ENCODE data around the gene TCEA3.

Gene TCEA3

DNA sequence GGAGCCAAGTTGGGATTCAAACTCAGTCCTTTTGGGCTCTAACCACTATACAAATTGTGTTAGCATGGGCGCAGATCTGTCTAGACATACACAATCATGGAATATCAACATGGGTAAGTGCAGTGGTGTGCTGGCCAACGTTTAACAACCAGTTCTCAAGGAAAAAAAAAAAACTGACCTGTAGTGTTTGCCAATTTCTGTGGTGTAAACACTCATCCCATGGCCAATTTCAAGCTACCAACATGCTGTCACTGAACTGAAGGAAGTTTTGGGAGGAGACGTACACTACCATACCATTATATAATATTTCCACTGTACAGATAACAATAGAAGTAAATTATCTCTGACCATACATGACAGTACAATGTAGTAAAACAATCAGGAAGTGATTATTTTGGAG, 3.2 kb downstream of the TCEA3 start:
- DNase-seq (ENCODE audit: low read depth), result no peak

DNA sequence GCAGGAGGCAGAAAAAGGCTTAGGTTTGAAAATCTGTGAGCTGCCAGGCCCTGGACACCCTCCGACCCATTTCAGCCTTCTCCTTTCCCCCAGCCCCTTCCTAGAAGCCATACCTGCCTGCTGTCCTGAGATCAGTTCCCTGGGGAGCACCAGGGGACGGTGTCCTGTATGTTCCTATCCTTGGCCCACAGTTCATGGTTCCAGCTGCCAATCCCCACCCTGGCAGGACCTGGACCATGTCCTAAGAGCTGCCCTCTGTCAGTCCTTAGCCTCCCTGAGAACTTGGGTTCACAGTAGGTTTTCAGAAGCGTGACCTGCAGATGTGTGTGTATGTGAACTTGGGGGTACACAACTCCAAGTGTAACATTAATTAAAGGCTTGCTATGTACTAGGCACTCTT, 3.8 kb downstream of the TCEA3 start:
- no peak for DNase-seq (ENCODE audit: low read depth)

DNA sequence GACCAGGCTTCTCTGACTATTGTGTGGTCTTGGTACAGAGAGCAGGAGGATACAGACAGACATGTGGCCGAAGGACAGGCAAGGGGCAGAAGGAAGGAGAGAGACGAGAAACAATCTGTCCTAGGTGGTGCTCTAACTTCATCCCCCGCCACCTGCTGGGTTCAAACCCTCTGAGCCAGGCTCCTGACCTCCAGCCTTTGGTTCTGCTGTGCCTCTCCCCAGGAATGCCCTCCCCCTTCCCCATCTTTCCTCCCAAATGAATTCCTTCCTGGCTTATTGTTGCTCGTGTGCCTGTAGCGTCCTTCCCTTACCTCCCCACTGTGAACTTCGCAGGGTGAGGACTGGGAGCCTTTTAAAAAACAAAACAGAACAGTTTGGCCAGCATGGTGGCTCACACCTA, 5.4 kb downstream of the TCEA3 start:
- no peak for DNase-seq (ENCODE audit: low read depth)

DNA sequence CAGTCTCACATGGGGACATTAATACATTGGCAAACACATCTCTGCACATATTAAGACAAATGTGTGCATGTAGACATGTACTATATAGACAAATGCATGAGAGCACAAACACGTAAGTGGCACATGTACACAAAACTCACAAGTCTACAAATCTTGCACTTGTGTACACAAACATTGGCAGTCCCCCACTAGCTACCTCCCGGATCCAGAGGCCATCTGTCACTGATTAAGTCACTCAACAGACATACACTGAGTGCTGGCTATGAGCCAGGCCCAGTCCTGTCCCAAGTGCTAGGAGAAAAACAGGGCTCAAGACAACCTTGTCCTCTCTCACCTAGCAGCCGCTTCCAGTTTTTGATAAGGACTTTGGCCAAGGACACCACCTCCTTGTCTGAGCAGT, 7.0 kb downstream of the TCEA3 start:
- DNase-seq (ENCODE audit: low read depth), result peak; percentile 46

DNA sequence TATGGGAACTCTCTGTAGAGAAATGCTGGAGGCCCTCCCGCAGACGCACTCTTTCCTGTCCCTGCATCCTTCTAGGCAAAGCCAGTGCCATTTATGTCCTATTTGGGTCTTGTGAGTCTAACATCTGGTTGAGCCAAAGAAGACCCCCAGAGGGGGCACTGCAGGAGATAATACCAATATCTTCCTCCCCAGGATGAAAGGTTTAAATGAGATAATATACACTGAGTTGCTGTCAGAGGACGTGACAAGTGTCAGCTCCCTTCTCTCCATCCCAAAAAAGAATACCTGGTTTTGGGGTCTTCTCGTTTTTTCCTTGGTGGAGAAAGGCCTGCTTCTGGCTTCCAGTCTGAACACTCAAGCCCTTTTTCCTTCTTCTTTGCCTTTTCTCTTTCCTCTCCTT, 7.6 kb downstream of the TCEA3 start:
- DNase-seq (ENCODE audit: low read depth), result no peak

DNA sequence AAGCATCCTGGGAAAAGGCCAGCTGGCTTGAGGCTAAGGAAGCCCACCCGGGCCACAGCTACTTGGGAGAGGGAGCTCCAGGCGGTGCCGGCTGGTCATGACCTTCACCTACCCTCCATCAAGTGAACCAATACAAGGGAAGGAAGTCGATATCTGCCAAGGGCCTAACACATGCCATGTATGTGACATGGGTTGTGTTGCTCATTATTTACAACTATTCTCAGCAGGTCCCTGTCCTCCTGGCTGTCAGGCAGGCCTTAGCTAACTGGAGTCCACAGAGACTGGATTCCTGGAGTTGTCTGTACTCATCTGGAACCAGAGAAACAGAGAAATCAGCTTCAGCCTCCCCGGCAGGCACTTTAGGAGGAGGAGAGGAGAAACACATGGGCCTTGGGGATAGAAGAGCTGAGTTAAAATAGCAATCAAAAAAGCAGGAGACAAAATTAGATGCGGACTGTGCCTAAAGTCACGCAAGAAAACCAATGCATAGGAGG, 15.7 kb downstream of the TCEA3 start:
- DNase-seq (ENCODE audit: low read depth), result no peak

DNA sequence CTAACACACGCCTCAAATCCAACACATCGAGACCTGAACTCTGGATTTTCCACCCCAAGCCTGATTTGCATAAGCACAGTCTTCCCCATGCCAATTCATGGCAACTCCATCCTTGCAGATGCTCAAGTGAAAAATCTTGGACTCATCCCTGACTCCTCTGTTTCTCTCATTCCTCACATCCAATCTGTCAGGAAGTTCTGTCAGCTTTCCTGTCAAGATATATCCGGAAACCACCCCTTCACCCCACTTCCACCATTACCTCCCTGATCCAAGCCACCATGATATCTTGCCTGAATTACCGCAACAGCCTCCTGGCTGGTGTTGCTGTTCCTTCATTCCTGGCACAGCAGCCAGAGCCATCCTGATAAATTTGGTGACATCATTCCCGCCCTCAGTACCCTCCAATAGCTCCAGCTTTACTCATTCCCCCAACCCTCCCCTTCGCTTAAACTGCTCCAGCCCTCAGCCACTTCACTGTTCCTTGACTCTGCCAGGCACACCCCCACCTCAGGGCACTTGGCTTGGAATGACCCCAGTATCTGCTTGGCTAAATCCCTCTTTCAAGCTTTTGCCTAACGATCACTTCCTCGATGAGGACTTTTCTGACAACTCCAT, 17.4 kb downstream of the TCEA3 start:
- no peak for DNase-seq (ENCODE audit: low read depth)

DNA sequence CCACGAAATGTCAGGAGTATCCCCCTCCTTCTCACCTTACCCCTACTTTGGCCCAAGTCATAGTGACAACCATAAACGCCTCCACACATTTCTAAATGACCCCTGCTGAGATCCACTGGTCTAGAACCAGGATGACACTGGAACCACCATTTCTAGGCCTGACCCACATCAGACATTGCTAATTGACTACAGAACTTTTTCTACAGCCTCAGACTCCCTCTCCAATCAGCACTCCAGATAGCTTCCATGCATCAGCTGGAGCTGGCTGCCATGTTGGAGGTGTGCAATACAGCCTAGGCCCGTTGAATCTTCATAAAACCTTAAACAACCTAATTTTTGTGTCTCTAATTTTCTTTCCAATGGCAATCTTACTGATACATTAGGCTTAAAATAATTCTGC, 18.6 kb downstream of the TCEA3 start:
- DNase-seq (ENCODE audit: low read depth), result no peak

DNA sequence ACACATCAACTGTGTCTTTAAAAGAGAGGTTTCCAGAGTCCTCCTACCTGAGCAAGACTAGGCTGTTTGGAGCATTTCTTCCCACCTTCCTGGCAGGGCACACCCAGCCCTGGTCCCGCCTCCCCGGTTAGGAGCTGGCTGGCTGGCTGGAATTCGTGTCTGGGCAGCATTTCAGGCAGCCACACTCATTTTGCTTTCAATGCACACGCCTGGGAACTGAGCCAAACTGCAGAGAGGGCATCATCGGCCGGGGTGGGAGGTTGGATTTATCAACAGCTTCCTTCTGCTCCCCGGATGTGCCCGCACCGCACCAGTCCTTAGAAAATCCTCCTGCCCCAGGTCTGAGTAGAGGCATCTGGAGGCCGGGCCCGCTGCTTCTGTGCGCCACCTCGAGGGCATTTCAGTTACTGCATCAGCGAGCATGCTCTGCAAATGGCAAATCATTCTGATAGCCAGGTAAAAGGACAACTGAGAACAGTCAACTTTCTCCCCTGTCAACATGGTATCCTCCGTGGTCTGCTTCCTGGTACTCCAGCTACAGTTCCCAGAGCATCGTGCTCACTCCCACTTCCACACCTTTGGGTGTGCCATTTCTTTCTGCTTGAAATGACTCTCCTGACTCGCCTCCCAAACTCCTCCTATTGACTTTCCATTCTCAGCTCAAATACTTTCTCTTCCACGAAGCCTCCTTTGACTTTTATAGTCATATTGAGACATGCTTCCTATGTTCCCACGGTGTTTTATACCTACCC, 20.6 kb downstream of the TCEA3 start:
- peak; percentile 88 for DNase-seq (ENCODE audit: low read depth)

DNA sequence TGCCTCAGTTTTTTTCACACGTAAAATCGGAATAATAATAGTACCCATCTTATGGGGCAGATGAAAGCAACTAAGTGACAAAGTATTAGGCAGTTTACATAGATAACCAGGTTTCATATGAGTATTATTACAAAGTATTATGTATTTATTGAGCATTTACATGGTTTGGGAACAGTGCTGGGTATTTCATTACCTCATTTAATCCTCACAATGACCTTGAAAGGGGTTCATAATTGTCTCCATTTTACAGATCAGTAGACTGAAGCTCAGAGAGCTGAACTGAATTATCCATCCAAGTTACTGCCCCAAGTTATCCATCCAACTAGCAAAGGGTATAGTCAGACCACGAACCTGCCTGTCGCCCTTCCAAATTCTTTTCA, 21.2 kb downstream of the TCEA3 start:
- DNase-seq (ENCODE audit: low read depth), result no peak

DNA sequence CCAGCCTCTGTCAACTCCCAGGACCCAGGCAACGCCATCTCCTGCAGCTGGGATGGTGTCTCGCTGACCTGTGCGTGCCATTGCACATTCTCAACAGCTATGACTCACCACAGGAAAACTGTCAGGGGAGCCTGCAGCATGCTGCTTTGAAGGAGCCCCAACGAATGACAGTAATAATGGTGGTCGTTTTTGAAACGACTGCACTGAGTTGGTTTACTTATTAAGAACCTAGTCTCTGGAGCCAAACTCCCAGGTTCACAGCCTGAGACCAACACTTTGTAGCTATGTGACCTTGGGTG, 21.6 kb downstream of the TCEA3 start:
- peak; percentile 36 for DNase-seq (ENCODE audit: low read depth)

DNA sequence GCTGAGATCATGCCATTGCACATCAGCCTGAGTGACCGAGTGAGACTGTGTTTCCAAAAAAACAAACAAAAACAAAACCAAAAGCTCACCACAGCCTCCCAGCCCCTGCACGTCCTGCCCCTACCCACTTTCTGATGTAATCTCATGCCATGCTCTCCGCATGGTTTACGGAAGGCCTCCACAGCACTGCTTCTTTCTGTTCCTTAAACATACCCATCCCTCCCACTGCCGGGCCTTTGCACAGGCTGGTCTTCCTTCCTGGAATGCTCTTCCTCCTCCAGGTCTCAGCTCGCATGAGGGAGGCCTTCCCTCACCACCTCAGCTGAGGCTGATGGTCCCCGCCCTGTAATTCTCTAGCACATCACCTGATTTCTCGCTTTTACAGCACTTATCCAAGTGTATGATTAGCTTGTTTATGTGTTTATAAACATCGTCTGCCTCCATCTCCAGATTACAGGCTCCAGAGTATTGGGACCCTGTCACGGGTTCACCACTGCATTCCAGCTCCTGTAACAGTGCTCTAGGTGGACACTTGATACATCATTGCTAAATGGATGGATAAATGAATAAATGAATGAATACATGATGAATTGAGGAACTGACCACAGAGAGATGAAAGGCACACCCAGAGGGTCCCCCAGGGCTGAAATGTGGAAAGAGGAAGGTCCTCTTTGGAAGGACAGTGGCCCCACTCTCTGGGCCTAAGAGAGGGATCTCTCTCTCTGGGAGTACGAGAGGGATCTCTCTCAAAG, 22.1 kb downstream of the TCEA3 start:
- DNase-seq (ENCODE audit: low read depth), result peak; percentile 38

DNA sequence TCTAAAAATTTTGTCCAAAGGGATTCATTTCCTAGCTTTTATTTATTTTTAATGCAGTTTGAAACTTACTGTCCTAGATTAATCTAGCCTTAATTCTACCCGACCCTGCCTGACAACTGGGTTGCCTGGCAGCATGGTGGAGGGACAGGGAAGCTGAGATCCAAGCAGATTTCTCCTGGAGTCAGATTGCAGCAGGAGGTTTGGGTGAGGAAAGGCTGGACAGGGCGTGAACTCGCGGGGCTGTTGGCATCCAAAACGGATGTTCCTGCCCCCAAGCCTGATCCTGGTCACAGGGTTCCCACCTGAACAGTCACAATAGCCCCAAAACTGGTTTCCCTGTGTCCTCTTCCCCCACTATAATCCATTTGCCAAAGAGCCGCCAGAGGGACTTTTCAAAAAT, 23.2 kb downstream of the TCEA3 start:
- DNase-seq (ENCODE audit: low read depth), result no peak

DNA sequence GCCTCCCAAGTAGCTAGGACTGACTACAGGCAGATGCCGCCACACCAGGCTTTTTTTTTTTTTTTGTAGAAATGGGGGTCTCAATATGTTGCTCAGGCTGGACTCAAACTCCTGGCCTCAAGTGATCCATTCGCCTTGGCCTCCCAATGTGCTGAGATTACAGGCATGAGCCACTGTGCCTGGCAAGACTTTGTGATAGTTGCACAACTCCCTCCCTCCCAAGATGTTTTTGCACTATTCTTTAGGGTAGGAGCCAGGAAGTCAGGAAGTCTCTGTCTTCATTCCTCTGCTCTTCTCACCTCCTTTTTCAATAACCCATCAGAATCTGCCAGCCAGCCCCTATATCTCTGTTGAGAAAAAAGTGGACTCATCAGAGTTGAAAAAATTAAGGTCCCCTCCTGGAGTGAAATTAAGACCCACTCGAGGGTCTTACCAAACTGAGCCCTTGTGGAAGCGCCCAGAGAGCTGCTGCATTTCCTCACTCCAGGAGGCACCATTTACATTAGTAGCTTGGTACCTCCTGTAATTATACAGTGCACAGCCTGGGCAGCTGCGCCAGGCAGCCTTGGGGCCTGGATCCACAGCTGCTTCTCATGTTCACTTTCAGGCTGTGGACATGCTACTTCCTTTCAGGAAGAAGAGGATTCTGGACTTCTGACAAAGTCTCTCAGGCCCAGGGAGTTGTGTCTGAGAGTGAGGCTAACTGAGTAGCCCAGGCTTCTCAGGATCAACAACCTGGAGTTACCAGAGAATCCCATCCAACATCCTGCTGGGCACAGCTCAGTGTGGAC, 24.0 kb downstream of the TCEA3 start:
- DNase-seq (ENCODE audit: low read depth), result peak; percentile 80

DNA sequence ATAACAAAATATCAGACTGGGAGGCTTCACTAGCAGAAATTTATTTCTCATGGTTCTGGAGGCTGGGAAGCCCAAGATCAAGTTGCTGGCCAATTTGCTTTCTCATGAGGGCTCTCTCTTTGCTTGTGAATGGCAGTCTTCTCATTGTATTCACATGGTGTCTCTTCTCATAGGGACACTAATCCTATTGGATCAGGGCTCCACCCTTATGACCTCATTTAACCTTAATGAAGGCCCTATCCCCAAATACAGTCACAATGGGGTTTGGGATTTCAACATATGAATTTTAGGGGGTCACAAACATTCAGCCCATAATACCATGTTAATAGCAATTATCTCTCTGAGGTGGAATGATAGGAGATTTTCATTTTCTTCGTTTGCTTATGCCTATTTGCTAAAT, 25.3 kb downstream of the TCEA3 start:
- DNase-seq (ENCODE audit: low read depth), result no peak

DNA sequence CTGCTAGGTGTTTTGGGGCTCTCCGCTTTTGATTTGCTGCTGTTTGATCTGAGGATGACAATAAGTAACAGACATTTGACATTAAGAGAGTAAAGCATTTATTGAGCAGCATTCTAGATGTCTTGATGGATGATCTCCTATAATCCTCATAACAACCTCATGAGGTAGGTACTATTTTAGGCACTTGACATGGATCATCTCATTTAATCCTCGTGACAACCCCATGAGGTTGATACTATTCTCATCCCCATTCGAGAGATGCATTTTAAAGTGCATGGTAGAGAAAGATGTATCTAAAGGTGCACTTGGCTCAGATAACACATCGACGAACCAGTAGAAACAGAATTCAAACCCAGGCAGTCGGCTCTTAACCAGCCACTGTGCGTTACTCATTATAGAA, 26.6 kb downstream of the TCEA3 start:
- DNase-seq (ENCODE audit: low read depth), result no peak

DNA sequence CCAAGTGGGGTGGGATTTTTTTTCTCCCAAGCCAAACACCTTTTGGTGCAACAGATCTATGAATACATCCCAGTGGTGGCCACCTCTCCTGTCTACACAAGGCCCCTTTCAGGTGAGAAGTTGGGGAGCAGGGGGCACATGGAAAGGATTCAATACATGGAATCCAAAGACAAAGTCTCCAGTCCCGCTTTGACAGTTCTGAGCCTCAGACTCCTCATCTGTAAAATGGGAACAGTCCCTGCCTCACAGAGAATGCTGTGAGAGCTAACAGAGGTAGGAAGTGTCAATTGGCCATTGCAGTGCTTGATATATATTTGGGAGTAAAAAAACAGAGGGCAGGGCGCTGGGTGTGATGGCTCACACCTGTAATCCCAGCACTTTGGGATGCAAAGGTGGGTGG, 28.2 kb downstream of the TCEA3 start:
- DNase-seq (ENCODE audit: low read depth), result no peak

DNA sequence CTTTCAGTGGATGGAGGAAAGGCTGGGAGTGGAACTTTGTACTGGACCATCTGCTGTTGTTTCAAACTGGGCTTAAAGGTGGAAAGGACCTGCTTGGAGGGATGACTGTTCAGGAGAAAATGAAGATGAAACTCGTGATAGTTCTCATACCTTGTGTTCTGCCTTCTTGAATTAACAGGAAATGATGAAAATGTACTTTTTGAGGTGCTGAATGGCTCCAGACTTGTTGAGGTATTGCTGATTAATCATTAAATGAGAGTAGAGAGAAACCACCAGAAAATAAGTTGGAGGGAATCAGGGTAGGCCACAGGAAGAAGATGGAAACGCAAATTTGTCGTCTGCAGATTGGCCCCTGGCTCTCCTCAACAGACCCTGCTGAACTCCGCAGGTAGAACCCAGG, 28.7 kb downstream of the TCEA3 start:
- no peak for DNase-seq (ENCODE audit: low read depth)

DNA sequence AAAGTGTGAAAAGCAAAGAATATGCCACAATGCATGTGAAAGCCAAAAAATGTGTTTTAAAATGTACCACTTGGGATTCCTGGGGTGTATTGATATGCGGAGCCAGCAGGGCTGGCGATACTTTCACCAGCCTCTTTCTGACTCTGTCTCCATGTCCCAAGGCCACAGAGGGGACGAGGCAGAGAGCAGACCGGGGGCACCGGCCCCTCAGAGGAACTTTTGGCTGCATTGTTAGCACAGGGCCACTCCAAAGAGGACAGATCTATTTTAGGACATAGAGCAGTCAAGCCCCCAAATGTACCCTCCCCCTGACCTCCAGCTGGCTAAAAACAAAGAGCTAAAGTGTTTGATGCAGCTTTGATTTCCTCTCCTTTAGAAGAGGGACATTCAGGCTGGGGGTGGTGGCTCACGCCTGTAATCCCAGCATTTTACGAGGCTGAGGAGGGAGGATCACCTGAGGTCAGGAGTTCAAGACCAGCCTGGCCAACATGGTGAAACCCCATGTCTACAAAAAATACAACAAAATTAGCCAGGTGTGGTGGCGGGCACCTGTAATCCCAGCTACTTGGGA, 29.3 kb downstream of the TCEA3 start:
- DNase-seq (ENCODE audit: low read depth), result no peak

DNA sequence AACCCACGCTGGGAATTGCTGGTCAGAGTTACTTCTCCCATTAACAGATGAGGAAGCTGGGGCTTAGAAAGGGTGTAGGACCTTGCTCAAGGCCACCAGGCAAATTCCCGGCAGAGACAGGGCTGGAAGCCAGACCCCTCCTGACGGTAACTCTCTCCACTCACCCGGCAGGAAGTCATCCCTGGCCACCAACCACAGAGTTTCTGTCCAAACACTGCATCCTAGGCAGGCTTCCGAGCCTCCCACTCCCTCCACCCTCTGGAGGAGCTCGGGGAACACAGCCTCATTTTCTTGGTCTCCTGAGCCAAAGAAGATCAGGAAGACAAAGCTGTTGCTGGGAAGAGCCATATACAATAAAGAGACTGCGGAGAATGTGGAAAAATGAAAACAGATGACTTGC, 29.9 kb downstream of the TCEA3 start:
- DNase-seq (ENCODE audit: low read depth), result peak; percentile 93

DNA sequence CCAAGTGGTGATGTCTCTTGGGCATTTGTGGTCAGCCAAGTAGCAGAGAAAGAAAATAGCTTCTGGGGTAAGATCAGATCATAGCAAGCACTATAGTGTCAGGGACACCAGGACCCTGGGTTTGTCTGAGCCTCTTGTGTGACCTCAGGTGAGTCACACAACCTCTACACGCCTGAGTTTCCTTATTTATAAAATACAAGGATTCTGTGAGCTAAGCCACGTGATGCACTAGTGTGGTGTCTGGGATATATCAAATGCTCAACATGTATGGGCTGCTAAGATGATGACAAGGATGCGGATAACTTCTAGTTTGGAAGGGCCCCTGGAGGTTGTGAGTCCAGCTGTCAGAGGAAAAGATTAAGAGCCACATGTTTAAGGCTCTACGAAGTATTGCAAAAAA, 30.4 kb downstream of the TCEA3 start:
- peak; percentile 10 for DNase-seq (ENCODE audit: low read depth)

DNA sequence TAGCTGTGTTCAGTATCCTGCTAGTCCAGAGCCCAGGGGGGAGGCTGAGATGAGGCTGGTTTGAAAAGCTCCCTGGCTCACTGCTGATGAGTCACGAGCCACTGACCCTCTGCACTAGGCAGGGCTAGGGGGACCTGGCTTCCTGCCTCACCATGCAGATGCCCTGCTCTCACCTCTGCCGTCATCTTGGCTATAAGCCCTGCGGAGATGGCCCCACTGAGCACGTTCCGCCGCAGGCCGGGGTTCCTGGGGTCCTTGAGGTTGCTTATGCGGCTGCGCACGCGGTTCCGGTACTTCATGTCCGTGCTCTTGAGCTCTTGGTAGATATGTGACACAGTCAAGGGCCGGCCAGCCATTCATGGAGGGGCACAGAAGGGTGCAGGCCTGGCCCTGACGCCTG, 30.8 kb downstream of the TCEA3 start:
- DNase-seq (ENCODE audit: low read depth), result no peak

Measured in fibroblast of gingiva (primary cell).